Upper lobe of left lung (tissue), 6 donors: ENCODE measurements around the gene RSRC1. TPM values are rescaled to one million over a fixed set of nuclear protein-coding genes. Genes with fewer than 3 reads are reported as not detected.

Experiments used
- ATAC-seq, 2 donors: fragments of 200-7000 bp; cut with Tn5 transposase; one replicate each; pipeline ENCODE4 v1.9.1; 2022; ENCODE audit warnings: mild to moderate bottlenecking in 2 of 2, moderate library complexity in 2 of 2; ENCODE audit not compliant: low FRiP score in 2 of 2
- DNase-seq, 2 donors: peaks; one replicate each; pipeline ENCODE4 v3.0.0-alpha.2; 2019 to 2020
- H3K27ac ChIP-seq, 4 donors: fragments of 200-600 bp; sonication (generic); one replicate each; pipeline ENCODE4 v1.5.1; 2016 to 2019
- H3K27me3 ChIP-seq, 4 donors: fragments of 200-600 bp; sonication (generic); one replicate each; pipeline ENCODE4 v1.5.1; 2017 to 2019
- H3K36me3 ChIP-seq, 4 donors: fragments of 200-600 bp; sonication (generic); one replicate each; pipeline ENCODE4 v1.5.1; 2016 to 2019
- H3K4me1 ChIP-seq, 4 donors: fragments of 200-600 bp; sonication (generic); one replicate each; pipeline ENCODE4 v1.5.1; 2018 to 2019
- H3K4me3 ChIP-seq, 4 donors: fragments of 200-600 bp; sonication (generic); one replicate each; pipeline ENCODE4 v1.5.1; 2017 to 2019; ENCODE audit warnings: mild to moderate bottlenecking in 2 of 4, moderate library complexity in 1 of 4
- H3K9me3 ChIP-seq, 4 donors: fragments of 200-600 bp; sonication (generic); one replicate each; pipeline ENCODE4 v1.5.1; 2018 to 2019
- EP300 ChIP-seq, 4 donors: sonication (generic); formaldehyde crosslinking; IDR thresholded peaks; one replicate each; pipeline ENCODE4 v1.5.1; 2017; ENCODE audit warnings: antibody characterized with exemption in 4 of 4, control low read depth in 2 of 4
- POLR2A ChIP-seq, 4 donors: fragments of 450-650 bp; IDR thresholded peaks; one replicate each; pipeline ENCODE4 v1.5.1; 2016 to 2017; ENCODE audit warnings: antibody characterized with exemption in 4 of 4, mild to moderate bottlenecking in 2 of 4
- POLR2AphosphoS5 ChIP-seq, 2 donors: sonication (generic); formaldehyde crosslinking; IDR thresholded peaks; one replicate each; pipeline ENCODE4 v1.5.1; 2017; ENCODE audit warnings: antibody characterized with exemption in 2 of 2
- WGBS, 2 donors: methylation state at CpG; one replicate each; pipeline ENCODE4 v1.1.5; 2017 to 2018; 5-methylcytosine and 5-hydroxymethylcytosine counted together
- total RNA-seq, 6 donors: library from RNA; depleted of rRNA in 4 of 6; stranded (reverse); fragments of >200 nt in 4 of 6; gene quantifications; one replicate each; pipeline versions ENCODE4 v1.1.0 to v1.2.1, GENCODE V29; 2016 to 2021
- TF ChIP-seq, protein P1 (sequence below), 6 experiments: fragments of 450-650 bp in 4 of 6; fragments of 200-600 bp in 2 of 6; sonication (generic) in 2 of 6; IDR thresholded peaks; one replicate each; pipeline ENCODE4 v1.5.1; 2016 to 2019; ENCODE audit warnings: antibody characterized with exemption in 6 of 6
- donor health status: DM: no; HTN: no; CAD: no; lungs with moderate emphysema.
- donor health status: DM: no; HTN: yes; CAD: no; lungs with severe emphysema.

RSRC1 gene
- total RNA-seq, 6 donors from 2014 or later: 21.4 to 87.0 (median 24.5) TPM

DNA sequence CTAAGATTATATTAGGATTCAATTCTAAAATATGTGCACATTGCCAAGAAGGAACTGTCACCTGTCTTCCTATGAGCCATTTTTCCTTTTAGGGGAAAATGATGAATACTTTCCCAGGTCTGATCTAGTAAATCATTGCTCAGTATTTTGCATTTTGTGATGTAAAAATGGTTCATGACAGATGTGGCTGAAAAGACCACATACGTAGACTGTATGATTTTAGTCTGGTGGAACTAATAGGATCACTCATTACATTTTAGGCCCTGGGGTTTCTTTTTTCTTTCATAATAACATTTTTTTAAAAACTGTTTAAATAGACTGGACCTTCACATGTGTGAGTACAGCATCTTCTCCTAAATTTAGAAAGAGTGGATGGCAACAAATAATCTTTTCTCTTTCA lies 259.4 kb downstream of the RSRC1 start:
- H3K27ac ChIP-seq: no peak overlapping the region
- H3K4me1 ChIP-seq: no peaks in the 10 kb centered on the region
- 94 to 100% methylated on average over 1 of the region's 1 CpG for WGBS, 2 donors
- no peak for ATAC-seq
- TF ChIP-seq POLR2A (IDR thresholded peaks at IDR 0.05) (no peak), POLR2AphosphoS5 (IDR thresholded peaks at IDR 0.05) (no peak), EP300 (IDR thresholded peaks at IDR 0.05) (no peak)
- TF ChIP-seq, protein P1, sequence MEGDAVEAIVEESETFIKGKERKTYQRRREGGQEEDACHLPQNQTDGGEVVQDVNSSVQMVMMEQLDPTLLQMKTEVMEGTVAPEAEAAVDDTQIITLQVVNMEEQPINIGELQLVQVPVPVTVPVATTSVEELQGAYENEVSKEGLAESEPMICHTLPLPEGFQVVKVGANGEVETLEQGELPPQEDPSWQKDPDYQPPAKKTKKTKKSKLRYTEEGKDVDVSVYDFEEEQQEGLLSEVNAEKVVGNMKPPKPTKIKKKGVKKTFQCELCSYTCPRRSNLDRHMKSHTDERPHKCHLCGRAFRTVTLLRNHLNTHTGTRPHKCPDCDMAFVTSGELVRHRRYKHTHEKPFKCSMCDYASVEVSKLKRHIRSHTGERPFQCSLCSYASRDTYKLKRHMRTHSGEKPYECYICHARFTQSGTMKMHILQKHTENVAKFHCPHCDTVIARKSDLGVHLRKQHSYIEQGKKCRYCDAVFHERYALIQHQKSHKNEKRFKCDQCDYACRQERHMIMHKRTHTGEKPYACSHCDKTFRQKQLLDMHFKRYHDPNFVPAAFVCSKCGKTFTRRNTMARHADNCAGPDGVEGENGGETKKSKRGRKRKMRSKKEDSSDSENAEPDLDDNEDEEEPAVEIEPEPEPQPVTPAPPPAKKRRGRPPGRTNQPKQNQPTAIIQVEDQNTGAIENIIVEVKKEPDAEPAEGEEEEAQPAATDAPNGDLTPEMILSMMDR (IDR thresholded peaks at IDR 0.05): no peak
- no peaks in the 10 kb centered on the region for H3K36me3 ChIP-seq
- no peak overlapping the region for H3K4me3 ChIP-seq
- DNase-seq: no peak
- H3K27me3 ChIP-seq: no peaks in the 10 kb centered on the region
- H3K9me3 ChIP-seq: no peaks in the 10 kb centered on the region

- no peaks in the 10 kb centered on the region for H3K36me3 ChIP-seq
- no peak for DNase-seq
- no peaks in the 10 kb centered on the region for H3K4me1 ChIP-seq
- WGBS, 2 donors: 88 to 96% methylated on average over 4 of the region's 4 CpGs
- H3K27ac ChIP-seq: no peak overlapping the region
- ATAC-seq: no peak
- H3K9me3 ChIP-seq: no peaks in the 10 kb centered on the region
- no peaks in the 10 kb centered on the region for H3K27me3 ChIP-seq
- no peak overlapping the region for H3K4me3 ChIP-seq
- TF ChIP-seq POLR2AphosphoS5 (IDR thresholded peaks at IDR 0.05) (no peak), EP300 (IDR thresholded peaks at IDR 0.05) (no peak), POLR2A (IDR thresholded peaks at IDR 0.05) (no peak)
- TF ChIP-seq, protein P1 (IDR thresholded peaks at IDR 0.05): no peak
These were observed 269.6 kb downstream of the RSRC1 start for GRCh38 chr3:158379517-158379916.

- ATAC-seq (no peak), DNase-seq (no peak)
- TF ChIP-seq POLR2AphosphoS5 (IDR thresholded peaks at IDR 0.05) (no peak), EP300 (IDR thresholded peaks at IDR 0.05) (no peak), POLR2A (IDR thresholded peaks at IDR 0.05) (no peak)
- TF ChIP-seq, protein P1 (IDR thresholded peaks at IDR 0.05): no peak
- WGBS, 2 donors: 93 to 98% methylated on average over 2 of the region's 2 CpGs
- Histone ChIP-seq H3K9me3 (no peaks in the 10 kb centered on the region), H3K4me1 (no peaks in the 10 kb centered on the region), H3K4me3 (no peak overlapping the region), H3K27me3 (no peaks in the 10 kb centered on the region), H3K27ac (no peak overlapping the region), H3K36me3 (no peaks in the 10 kb centered on the region)
These were observed 271.5 kb downstream of the RSRC1 start for GRCh38 chr3:158381262-158381868.

- no peaks in the 10 kb centered on the region for H3K4me1 ChIP-seq
- 72 to 83% methylated on average over 2 of the region's 2 CpGs for WGBS, 2 donors
- H3K36me3 ChIP-seq: no peaks in the 10 kb centered on the region
- H3K9me3 ChIP-seq: no peaks in the 10 kb centered on the region
- no peak overlapping the region for H3K27ac ChIP-seq
- no peaks in the 10 kb centered on the region for H3K27me3 ChIP-seq
- TF ChIP-seq EP300 (IDR thresholded peaks at IDR 0.05) (no peak), POLR2AphosphoS5 (IDR thresholded peaks at IDR 0.05) (no peak), POLR2A (IDR thresholded peaks at IDR 0.05) (no peak)
- no peak for ATAC-seq
- no peak for DNase-seq
- H3K4me3 ChIP-seq: no peak overlapping the region
These were observed 272.6 kb downstream of the RSRC1 start for GRCh38 chr3:158382479-158382878.

DNA sequence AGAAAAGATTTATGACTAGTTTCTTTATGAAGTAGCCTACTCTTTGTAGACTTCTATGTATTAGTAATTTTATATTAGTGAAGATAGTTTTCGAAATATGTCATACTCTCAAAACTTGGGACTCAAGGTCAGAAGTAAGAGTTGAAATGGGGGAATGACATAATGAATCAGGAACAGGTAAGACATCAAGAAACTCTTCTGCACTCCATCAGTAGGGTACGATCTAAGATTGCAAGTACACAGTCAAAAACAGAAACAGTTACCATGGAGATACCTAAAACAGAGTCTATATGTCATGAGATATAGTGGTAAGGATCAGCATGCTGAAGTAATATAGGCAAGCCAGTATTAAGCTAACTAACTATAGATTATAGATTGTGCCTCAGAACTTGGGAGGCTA lies 274.1 kb downstream of the RSRC1 start:
- DNase-seq (no peak), ATAC-seq (no peak)
- H3K27ac ChIP-seq: no peak overlapping the region
- no peak overlapping the region for H3K4me3 ChIP-seq
- H3K4me1 ChIP-seq: no peaks in the 10 kb centered on the region
- WGBS, 2 donors: 93 to 95% methylated on average over 2 of the region's 2 CpGs
- no peak for TF ChIP-seq EP300 (IDR thresholded peaks at IDR 0.05)
- TF ChIP-seq POLR2AphosphoS5 (IDR thresholded peaks at IDR 0.05): no peak
- TF ChIP-seq, protein P1 (IDR thresholded peaks at IDR 0.05): no peak
- TF ChIP-seq POLR2A (IDR thresholded peaks at IDR 0.05): no peak
- no peaks in the 10 kb centered on the region for H3K36me3 ChIP-seq
- H3K9me3 ChIP-seq: no peaks in the 10 kb centered on the region
- no peaks in the 10 kb centered on the region for H3K27me3 ChIP-seq
